Smooth muscle cell (in vitro differentiated cells): ENCODE measurements around the gene BIRC7. TPM values are rescaled to one million over a fixed set of nuclear protein-coding genes. Genes with fewer than 3 reads are reported as not detected.

Source experiments
- DNase-seq: peaks from one replicate; lab custom pipeline; 2025; ENCODE audit not compliant: unreplicated experiment; lab: John Stamatoyannopoulos, UW
- H2AFZ ChIP-seq: fragments of 200-600 bp; sonication (generic); 2 replicates; pipeline ENCODE4 v1.6.0; 2016; ENCODE audit warnings: antibody characterized with exemption, low read depth, mild to moderate bottlenecking
- H3F3A ChIP-seq: fragments of 200-600 bp; sonication (generic); 2 replicates; pipeline ENCODE4 v1.6.0; 2017; ENCODE audit warnings: antibody characterized with exemption, low read depth
- H3K27ac ChIP-seq: fragments of 200-600 bp; sonication (generic); 2 replicates; pipeline ENCODE4 v1.5.1; 2016; ENCODE audit warnings: low read depth, mild to moderate bottlenecking
- H3K27me3 ChIP-seq: fragments of 200-600 bp; sonication (generic); 2 replicates; pipeline ENCODE4 v1.6.1; 2016; ENCODE audit warnings: low read depth, mild to moderate bottlenecking
- H3K36me3 ChIP-seq: fragments of 200-600 bp; sonication (generic); 2 replicates; pipeline ENCODE4 v1.5.1; 2016; ENCODE audit warnings: low read depth
- H3K4me1 ChIP-seq: fragments of 200-600 bp; sonication (generic); 2 replicates; pipeline ENCODE4 v1.5.1; 2016; ENCODE audit warnings: low read depth
- H3K4me2 ChIP-seq: fragments of 200-600 bp; sonication (generic); 2 replicates; pipeline ENCODE4 v1.6.0; 2016; ENCODE audit warnings: mild to moderate bottlenecking
- H3K4me3 ChIP-seq: fragments of 200-600 bp; sonication (generic); 2 replicates; pipeline ENCODE4 v1.5.1; 2016; ENCODE audit warnings: mild to moderate bottlenecking
- H3K79me2 ChIP-seq: fragments of 200-600 bp; sonication (generic); 2 replicates; pipeline ENCODE4 v1.6.0; 2016; ENCODE audit warnings: low read depth, mild to moderate bottlenecking
- H3K9ac ChIP-seq: fragments of 200-600 bp; sonication (generic); 2 replicates; pipeline ENCODE4 v1.6.0; 2016; ENCODE audit warnings: low read depth
- H3K9me3 ChIP-seq: fragments of 200-600 bp; sonication (generic); replicated peaks from 2 replicates; pipeline ENCODE4 v1.5.1; 2016; ENCODE audit warnings: low read depth
- H4K20me1 ChIP-seq: fragments of 200-600 bp; sonication (generic); 2 replicates; pipeline ENCODE4 v1.6.0; 2016; ENCODE audit warnings: low read depth
- CTCF ChIP-seq: fragments of 200-600 bp; sonication (generic); IDR thresholded peaks from 2 replicates; pipeline ENCODE4 v1.5.1; 2017; ENCODE audit warnings: borderline replicate concordance, mild to moderate bottlenecking, antibody characterized with exemption; ENCODE audit not compliant: insufficient read depth, poor library complexity, severe bottlenecking
- WGBS: methylation state at CpG from one replicate; pipeline ENCODE4 v1.1.7; 2016; ENCODE audit warnings: low lambda C conversion rate; 5-methylcytosine and 5-hydroxymethylcytosine counted together
- polyA plus RNA-seq: library from polyadenylated mRNA; unstranded; fragments of >200 nt; fragmentation: Nextera tagmentation; extraction: Ambion mirVana; gene quantifications from 2 replicates; pipeline ENCODE4 v1.2.1, GENCODE V29; 2016
- total RNA-seq: library from RNA; depleted of rRNA; stranded (reverse); fragments of >200 nt; gene quantifications from 2 replicates; pipeline ENCODE4 v1.2.3, GENCODE V29; 2014

BIRC7 gene
- total and polyA plus RNA-seq, 2 experiments from 2014 or later: 5.8 to 10.9 TPM

GRCh38 chr20:63280929-63281545, 45.3 kb downstream of the BIRC7 start:
- Histone ChIP-seq H3K79me2 (peaks cover 30% of the 10 kb centered on the region), H3K4me3 (no peak overlapping the region), H3K36me3 (peaks cover 9% of the 10 kb centered on the region), H2AFZ (no peak overlapping the region), H3K4me1 (no peaks in the 10 kb centered on the region), H3K9ac (no peak overlapping the region), H3K27me3 (no peaks in the 10 kb centered on the region), H4K20me1 (peaks cover 99% of the 10 kb centered on the region), H3K27ac (no peak overlapping the region), H3F3A (no peaks in the 10 kb centered on the region), H3K4me2 (no peak overlapping the region), H3K9me3 (no peaks in the 10 kb centered on the region)
- peak; percentile 20 for TF ChIP-seq CTCF
- WGBS: 87% methylated on average over 16 of the region's 19 CpGs
- no peak for DNase-seq

- WGBS: 97% methylated on average over 37 of the region's 38 CpGs
- H3F3A ChIP-seq: no peaks in the 10 kb centered on the region
Observed at GRCh38 chr20:63281742-63282665, 46.3 kb downstream of the BIRC7 start.

GRCh38 chr20:63282946-63283345, 47.2 kb downstream of the BIRC7 start:
- 95% methylated on average over 17 of the region's 17 CpGs for WGBS
- no peak for TF ChIP-seq CTCF

More at GRCh38 chr20:63281742-63282665, 46.3 kb downstream of the BIRC7 start:
- no peak for TF ChIP-seq CTCF
- Histone ChIP-seq H3K79me2 (peaks cover 21% of the 10 kb centered on the region), H3K4me1 (no peaks in the 10 kb centered on the region), H3K27ac (no peak overlapping the region), H3K4me2 (no peak overlapping the region), H2AFZ (no peak overlapping the region), H3K27me3 (no peaks in the 10 kb centered on the region), H3K36me3 (peaks cover 9% of the 10 kb centered on the region), H3K9me3 (no peaks in the 10 kb centered on the region), H3K4me3 (no peak overlapping the region), H3K9ac (no peak overlapping the region), H4K20me1 (peaks cover 99% of the 10 kb centered on the region)
- no peak for DNase-seq

More at GRCh38 chr20:63282946-63283345, 47.2 kb downstream of the BIRC7 start:
- no peak for DNase-seq
- no peak overlapping the region for H3K27ac ChIP-seq
- H3K9me3 ChIP-seq: no peaks in the 10 kb centered on the region
- no peaks in the 10 kb centered on the region for H3K27me3 ChIP-seq
- H3K4me3 ChIP-seq: no peak overlapping the region
- no peak overlapping the region for H2AFZ ChIP-seq
- peaks cover 99% of the 10 kb centered on the region for H4K20me1 ChIP-seq
- H3F3A ChIP-seq: no peaks in the 10 kb centered on the region
- H3K4me1 ChIP-seq: no peaks in the 10 kb centered on the region
- H3K79me2 ChIP-seq: peaks cover 11% of the 10 kb centered on the region
- H3K9ac ChIP-seq: no peak overlapping the region
- peaks cover 9% of the 10 kb centered on the region for H3K36me3 ChIP-seq
- H3K4me2 ChIP-seq: no peak overlapping the region
